Nephron (organoid): Measurements from ENCODE around the gene C1orf122.

Experiments
- H3K27ac Mint-ChIP-seq, 3 experiments: 2 replicates each; pipeline ENCODE4 v1.8.0; 2020; ENCODE audit warnings: mixed read lengths in 3 of 3, mild to moderate bottlenecking in 2 of 3, moderate library complexity in 1 of 3
- H3K27me3 Mint-ChIP-seq: 2 replicates; pipeline ENCODE4 v1.8.0; 2021; ENCODE audit warnings: low read depth, mild to moderate bottlenecking, moderate library complexity, mixed read lengths
- H3K36me3 Mint-ChIP-seq: 2 replicates; pipeline ENCODE4 v1.8.0; 2020; ENCODE audit warnings: low read depth, mixed read lengths
- H3K4me1 Mint-ChIP-seq: 2 replicates; pipeline ENCODE4 v1.8.0; 2020; ENCODE audit warnings: mixed read lengths
- H3K4me3 Mint-ChIP-seq, 3 experiments: 2 replicates each; pipeline ENCODE4 v1.8.0; 2020; ENCODE audit warnings: mild to moderate bottlenecking in 3 of 3, mixed read lengths in 3 of 3, moderate library complexity in 2 of 3
- H3K9me3 Mint-ChIP-seq: 2 replicates; pipeline ENCODE4 v1.8.0; 2020; ENCODE audit warnings: mixed read lengths
- CTCF ChIP-seq, 3 experiments: fragments of 200-600 bp; sonication (generic); IDR thresholded peaks; one replicate each; pipeline ENCODE4 v1.5.0; 2021; ENCODE audit warnings: antibody characterized with exemption in 3 of 3; ENCODE audit not compliant: unreplicated experiment in 3 of 3

The C1orf122 gene

GRCh38 chr1:37809942-37810341, 2.4 kb downstream of the C1orf122 start:
- Mint-ChIP-seq H3K9me3 (no peaks in the 10 kb centered on the region), H3K4me1 (peaks cover 17% of the 10 kb centered on the region), H3K36me3 (peaks cover 13% of the 10 kb centered on the region)

GRCh38 chr1:37811027-37811655, 3.6 kb downstream of the C1orf122 start:
- peak overlapping the region; percentile 24 to 74 (median 35) for H3K27ac Mint-ChIP-seq
- TF ChIP-seq CTCF (IDR thresholded peaks at IDR 0.05; ENCODE audit: unreplicated experiment in 3 of 3): peak; percentile 71 to 83 (median 82)
- H3K36me3 Mint-ChIP-seq: peaks cover 7% of the 10 kb centered on the region
- H3K4me1 Mint-ChIP-seq: peaks cover 17% of the 10 kb centered on the region
- H3K9me3 Mint-ChIP-seq: no peaks in the 10 kb centered on the region
- peak overlapping the region; percentile 65 to 73 (median 66) for H3K4me3 Mint-ChIP-seq
- no peaks in the 10 kb centered on the region for H3K27me3 Mint-ChIP-seq

More at GRCh38 chr1:37809942-37810341, 2.4 kb downstream of the C1orf122 start:
- Mint-ChIP-seq H3K27ac (peak overlapping the region in 1 of 3 experiments; percentile 35), H3K27me3 (no peaks in the 10 kb centered on the region), H3K4me3 (peak overlapping the region in 2 of 3 experiments; percentile 63 to 65)
- TF ChIP-seq CTCF (IDR thresholded peaks at IDR 0.05; ENCODE audit: unreplicated experiment in 3 of 3): no peak

- Mint-ChIP-seq H3K36me3 (peaks cover 11% of the 10 kb centered on the region), H3K4me3 (no peak overlapping the region), H3K9me3 (no peaks in the 10 kb centered on the region), H3K27ac (no peak overlapping the region), H3K4me1 (peaks cover 17% of the 10 kb centered on the region), H3K27me3 (no peaks in the 10 kb centered on the region)
- TF ChIP-seq CTCF (IDR thresholded peaks at IDR 0.05; ENCODE audit: unreplicated experiment in 3 of 3): no peak
Measured at GRCh38 chr1:37813529-37814145, 6.0 kb downstream of the C1orf122 start.

- Mint-ChIP-seq H3K4me3 (no peak overlapping the region), H3K9me3 (no peaks in the 10 kb centered on the region), H3K36me3 (peaks cover 11% of the 10 kb centered on the region), H3K27me3 (no peaks in the 10 kb centered on the region), H3K27ac (no peak overlapping the region), H3K4me1 (peaks cover 10% of the 10 kb centered on the region)
- TF ChIP-seq CTCF (IDR thresholded peaks at IDR 0.05; ENCODE audit: unreplicated experiment in 3 of 3): no peak
Measured at GRCh38 chr1:37814252-37814651, 6.7 kb downstream of the C1orf122 start.

GRCh38 chr1:37817481-37817880, 9.9 kb downstream of the C1orf122 start:
- TF ChIP-seq CTCF (IDR thresholded peaks at IDR 0.05; ENCODE audit: unreplicated experiment in 3 of 3): no peak
- Mint-ChIP-seq H3K27me3 (no peaks in the 10 kb centered on the region), H3K9me3 (no peaks in the 10 kb centered on the region), H3K27ac (no peak overlapping the region), H3K36me3 (peaks cover 31% of the 10 kb centered on the region), H3K4me3 (no peak overlapping the region), H3K4me1 (no peaks in the 10 kb centered on the region)

- Mint-ChIP-seq H3K9me3 (no peaks in the 10 kb centered on the region), H3K27me3 (no peaks in the 10 kb centered on the region)
- no peak for TF ChIP-seq CTCF (IDR thresholded peaks at IDR 0.05; ENCODE audit: unreplicated experiment in 3 of 3)
Measured at GRCh38 chr1:37821481-37821880, 13.9 kb downstream of the C1orf122 start.

More at GRCh38 chr1:37821481-37821880, 13.9 kb downstream of the C1orf122 start:
- Mint-ChIP-seq H3K27ac (no peak overlapping the region), H3K4me3 (no peak overlapping the region), H3K4me1 (no peaks in the 10 kb centered on the region), H3K36me3 (peaks cover 42% of the 10 kb centered on the region)
